GM12878 (cell line): ENCODE results near the gene DEFB131B.
"Not testable (repeated sequence)": the region's sequence is repeated elsewhere in the genome, so short reads cannot be mapped to it uniquely, and the experiment has no call there.

Experiments used
- KAT2A ChIP-seq: conservative IDR thresholded peaks from 2 replicates; pipeline ENCODE4 v1.6.1; 2011; ENCODE audit warnings: low read depth, low read length; ENCODE audit not compliant: control insufficient read depth
- POLR2A ChIP-seq: IDR thresholded peaks from 2 replicates; pipeline ENCODE4 v1.6.1; 2011; ENCODE audit warnings: low read depth, mild to moderate bottlenecking, low read length

DNA sequence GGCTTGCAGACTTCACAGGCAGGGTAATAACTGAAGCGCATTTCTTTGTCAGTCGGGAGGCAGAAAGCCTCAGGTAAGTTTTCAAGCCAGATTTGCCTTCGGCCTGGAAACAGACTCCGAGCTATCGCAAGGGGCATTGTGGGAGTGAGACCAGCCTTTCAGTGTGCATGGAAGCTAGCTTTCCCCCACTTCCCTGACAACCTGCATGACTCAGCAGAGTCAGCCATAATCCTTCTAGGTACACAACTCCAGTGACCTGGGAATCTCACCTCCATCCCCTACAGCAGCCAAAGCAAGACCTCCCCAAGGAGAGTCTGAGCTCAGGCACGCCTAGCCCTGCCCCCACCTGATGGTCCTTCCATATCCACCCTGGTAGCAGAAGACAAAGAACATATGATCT, 35.5 kb upstream of the DEFB131B start:
- TF ChIP-seq POLR2A, KAT2A: not testable (repeated sequence)
